Measurements from ENCODE around the gene TP53I13. TPM values are rescaled to one million over a fixed set of nuclear protein-coding genes. Genes with fewer than 3 reads are reported as not detected.

The TP53I13 gene
- total and polyA plus RNA-seq, 2 of the 13 experiments (the other 11 are each of a cell fraction or from before 2014, with no cell fraction given) = 16.9 to 25.7 TPM

GRCh38 chr17:29568331-29569244 is at the start of gene TP53I13 (continued):
- TF ChIP-seq FUBP1 (CRISPR knock-in tag; IDR thresholded peaks at IDR 0.05; ENCODE audit: borderline replicate concordance) = no peak
- TF ChIP-seq NFATC3 (CRISPR knock-in tag; IDR thresholded peaks at IDR 0.05) = no peak
- no peak for TF ChIP-seq RXRA (CRISPR knock-in tag; IDR thresholded peaks at IDR 0.05)
- no peak for TF ChIP-seq KDM4B (CRISPR knock-in tag; IDR thresholded peaks at IDR 0.05)
- TF ChIP-seq PHF20 (CRISPR knock-in tag; IDR thresholded peaks at IDR 0.05) = peak; percentile 35
- TF ChIP-seq ZNF530 (CRISPR knock-in tag; IDR thresholded peaks at IDR 0.05; ENCODE audit: low read depth) = no peak
- no peak for TF ChIP-seq DDIT3 (CRISPR knock-in tag; IDR thresholded peaks at IDR 0.05)
- TF ChIP-seq NRL (CRISPR knock-in tag; IDR thresholded peaks at IDR 0.05; ENCODE audit: borderline replicate concordance) = no peak
- TF ChIP-seq HHEX (CRISPR knock-in tag; IDR thresholded peaks at IDR 0.05) = no peak
- TF ChIP-seq RNF2 (conservative IDR thresholded peaks at IDR 0.05; ENCODE audit: low read depth) = no peak
- TF ChIP-seq ZNF275 (CRISPR knock-in tag; IDR thresholded peaks at IDR 0.05; ENCODE audit: borderline replicate concordance) = no peak
- TF ChIP-seq ARID2 (CRISPR knock-in tag; IDR thresholded peaks at IDR 0.05; ENCODE audit: borderline replicate concordance) = no peak; the same call in 1 of the 2 replicates
- no peak for TF ChIP-seq ZBTB40 (IDR thresholded peaks at IDR 0.05)
- peak; percentile 44; the same call in 1 of the 2 replicates for TF ChIP-seq ZBTB40 (CRISPR knock-in tag; IDR thresholded peaks at IDR 0.05)
- TF ChIP-seq FOXP1 (IDR thresholded peaks at IDR 0.05) = no peak
- TF ChIP-seq FOXP1 (CRISPR knock-in tag; IDR thresholded peaks at IDR 0.05) = no peak
- no peak for TF ChIP-seq TOPORS (CRISPR knock-in tag; IDR thresholded peaks at IDR 0.05)
- no peak for TF ChIP-seq ZNF556 (CRISPR knock-in tag; IDR thresholded peaks at IDR 0.05; ENCODE audit: borderline replicate concordance)

Measured in HepG2 (cell line).